NCI-H2196 (cell line): ENCODE measurements around the gene ZNF440.

ENCODE experiments used
- DNase-seq: peaks from one replicate; lab custom pipeline; 2025; ENCODE audit not compliant: unreplicated experiment; lab: John Stamatoyannopoulos, UW

ZNF440 gene

DNA sequence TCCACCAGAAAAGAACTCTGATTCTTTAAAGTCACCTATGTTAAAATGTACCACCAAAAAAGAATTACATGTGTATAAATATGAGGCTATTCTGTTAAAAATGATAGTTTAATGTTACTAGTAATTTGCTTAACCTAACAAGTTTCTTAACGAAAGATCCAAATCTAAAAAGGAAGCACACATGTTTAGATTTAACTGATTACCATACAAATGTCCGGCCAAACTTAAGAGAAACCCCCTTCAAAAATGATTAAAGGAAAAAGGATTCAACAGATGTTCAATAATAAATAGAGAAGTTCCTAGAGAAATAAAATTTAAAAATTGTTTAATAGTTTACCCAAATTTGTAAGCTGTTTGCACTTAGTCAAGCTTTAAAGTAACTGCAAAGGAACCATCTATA lies 68.5 kb downstream of the ZNF440 start:
- no peak for DNase-seq
